Urinary bladder (tissue), 4 donors: Measurements from ENCODE around the gene LPGAT1. TPM values are rescaled to one million over a fixed set of nuclear protein-coding genes. Genes with fewer than 3 reads are reported as not detected.

Source experiments
- DNase-seq: peaks from one replicate; pipeline ENCODE4 v3.0.0-alpha.2; 2015; ENCODE audit errors: extremely low spot score
- H3K27ac ChIP-seq: one replicate; pipeline ENCODE4 v1.5.1; 2013; ENCODE audit warnings: low read depth, mild to moderate bottlenecking, moderate library complexity
- H3K36me3 ChIP-seq: one replicate; pipeline ENCODE4 v1.6.1; 2013; ENCODE audit warnings: mild to moderate bottlenecking, moderate library complexity; ENCODE audit not compliant: insufficient read depth
- H3K4me1 ChIP-seq: one replicate; pipeline ENCODE4 v1.6.1; 2013; ENCODE audit warnings: mild to moderate bottlenecking, moderate library complexity; ENCODE audit not compliant: insufficient read depth
- H3K4me3 ChIP-seq: one replicate; pipeline ENCODE4 v1.5.1; 2013; ENCODE audit warnings: low read depth, low read length
- WGBS: extraction: QIAGEN DNeasy Blood & Tissue Kit; methylation state at CpG from one replicate; pipeline ENCODE4 v1.1.7; 2013; 5-methylcytosine and 5-hydroxymethylcytosine counted together
- polyA plus RNA-seq: library from polyadenylated mRNA; stranded (reverse); fragments of 200-250 nt; gene quantifications from one replicate; pipeline ENCODE4 v1.2.3, GENCODE V29; 2013
- total RNA-seq: library from RNA; depleted of rRNA; stranded (reverse); fragments of >200 nt; gene quantifications from one replicate; pipeline ENCODE4 v1.2.3, GENCODE V29; 2014
- donor health status: healthy with polysubstance abuse.
- donor health status: healthy.

The LPGAT1 gene
- total and polyA plus RNA-seq, 2 donors: 13.4 to 50.2 TPM

DNA sequence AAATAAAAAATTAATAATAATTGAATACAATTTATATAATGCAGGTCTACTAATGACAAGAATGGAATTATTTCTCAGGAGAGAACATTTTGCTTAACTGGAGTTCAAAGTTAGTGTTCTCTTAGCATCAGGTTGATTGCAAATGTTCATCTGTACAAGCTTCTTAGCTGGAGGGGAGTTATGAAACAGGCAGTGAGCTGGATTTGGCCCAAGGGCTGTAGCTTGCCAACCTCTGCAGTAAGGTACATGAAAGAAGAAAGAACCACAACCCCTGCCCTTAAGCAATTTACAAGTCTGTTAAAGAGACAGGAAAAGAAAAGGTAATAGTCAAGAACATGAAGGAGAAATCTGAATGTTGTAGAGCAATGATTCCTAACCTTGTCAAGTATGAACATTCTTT is 17.0 kb downstream of the LPGAT1 start:
- H3K36me3 ChIP-seq: no peaks in the 10 kb centered on the region
- H3K27ac ChIP-seq: no peak overlapping the region
- DNase-seq: no peak
- H3K4me3 ChIP-seq: no peak overlapping the region
- H3K4me1 ChIP-seq: no peaks in the 10 kb centered on the region

DNA sequence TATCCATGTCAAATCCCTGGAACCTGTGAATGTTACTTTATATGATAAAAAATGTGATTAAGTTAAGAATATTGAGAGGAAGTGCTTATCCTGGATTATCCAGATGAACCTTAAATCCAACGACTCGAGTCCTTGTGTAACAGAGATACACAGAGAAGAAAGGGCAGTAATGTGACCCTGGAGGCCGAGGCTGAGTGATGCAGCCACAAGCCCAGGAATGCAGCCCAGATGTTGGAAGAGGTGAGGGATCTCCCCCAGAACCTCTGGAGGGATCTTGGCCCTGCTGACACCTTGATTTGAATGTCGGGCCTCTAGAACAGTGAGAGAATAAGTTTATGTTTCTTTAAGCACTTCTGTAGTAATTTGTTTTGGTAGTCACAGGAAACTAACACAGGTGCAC is 18.0 kb downstream of the LPGAT1 start:
- WGBS: 70% methylated on average over 4 of the region's 4 CpGs
- no peak for DNase-seq
- Histone ChIP-seq H3K4me1 (no peaks in the 10 kb centered on the region), H3K36me3 (no peaks in the 10 kb centered on the region), H3K27ac (no peak overlapping the region), H3K4me3 (no peak overlapping the region)

DNA sequence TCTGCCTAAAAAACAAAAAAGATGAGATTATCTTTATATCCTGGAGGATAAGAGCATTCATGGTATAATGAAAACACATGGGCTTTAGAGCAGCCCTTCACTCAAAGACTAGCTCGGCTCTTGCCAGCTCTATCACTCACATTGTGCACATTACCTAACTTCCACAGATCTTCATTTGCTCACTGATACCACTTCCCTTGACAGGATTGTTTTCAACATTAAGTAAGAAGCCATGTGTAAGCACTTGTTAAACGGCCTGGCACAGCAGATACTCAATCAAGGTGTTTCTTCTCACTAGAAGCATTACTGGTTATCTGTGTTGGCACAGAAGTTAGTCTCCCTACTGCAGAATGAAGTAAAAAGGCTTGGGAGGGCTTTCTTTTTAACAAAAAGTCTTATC is 18.7 kb downstream of the LPGAT1 start:
- DNase-seq: no peak
- 73% methylated on average over 2 of the region's 2 CpGs for WGBS
- Histone ChIP-seq H3K27ac (no peak overlapping the region), H3K4me1 (no peaks in the 10 kb centered on the region), H3K4me3 (no peak overlapping the region), H3K36me3 (no peaks in the 10 kb centered on the region)

DNA sequence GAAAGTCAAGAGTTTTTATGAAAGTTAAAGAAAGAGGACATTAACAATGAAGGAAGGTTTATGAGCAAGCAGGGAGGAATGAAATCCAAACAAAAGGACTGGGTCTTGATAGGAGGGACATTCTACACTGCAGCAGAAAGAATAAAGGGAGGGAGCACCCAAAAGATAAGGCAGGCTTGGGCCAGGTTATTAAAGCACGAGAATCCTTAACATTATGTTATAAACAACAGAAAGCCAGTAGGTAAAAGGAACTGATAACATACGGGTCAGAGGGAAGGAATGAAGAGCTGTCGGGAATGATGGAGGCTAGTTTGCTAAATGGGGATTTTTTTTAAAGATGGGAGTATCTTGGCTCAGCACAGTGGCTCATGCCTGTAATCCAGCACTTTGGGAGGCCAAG is 19.4 kb downstream of the LPGAT1 start:
- H3K27ac ChIP-seq: no peak overlapping the region
- no peak for DNase-seq
- H3K4me3 ChIP-seq: no peak overlapping the region
- no peaks in the 10 kb centered on the region for H3K36me3 ChIP-seq
- H3K4me1 ChIP-seq: no peaks in the 10 kb centered on the region
- 56% methylated on average over 3 of the region's 3 CpGs for WGBS

DNA sequence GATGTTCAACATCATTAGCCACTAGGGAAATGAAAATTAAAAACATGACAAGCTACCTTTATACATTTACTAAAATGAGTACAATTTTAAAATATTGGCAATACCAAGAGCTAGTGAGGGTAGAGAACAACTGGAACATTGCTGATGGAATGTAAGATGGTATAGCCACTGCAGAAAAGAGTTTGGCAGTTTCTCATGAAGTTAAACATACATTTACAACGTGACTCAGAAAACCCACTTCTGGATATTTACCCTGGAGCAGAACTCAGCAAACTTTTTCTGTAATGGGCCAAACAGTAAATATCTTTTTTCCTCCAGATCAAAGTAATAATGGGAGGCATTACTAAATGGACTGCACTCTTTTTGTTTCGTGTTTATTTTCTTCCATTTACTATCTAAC is 22.1 kb downstream of the LPGAT1 start:
- H3K36me3 ChIP-seq: no peaks in the 10 kb centered on the region
- no peak overlapping the region for H3K27ac ChIP-seq
- DNase-seq: no peak
- 90% methylated on average over 2 of the region's 2 CpGs for WGBS
- no peaks in the 10 kb centered on the region for H3K4me1 ChIP-seq
- H3K4me3 ChIP-seq: no peak overlapping the region

DNA sequence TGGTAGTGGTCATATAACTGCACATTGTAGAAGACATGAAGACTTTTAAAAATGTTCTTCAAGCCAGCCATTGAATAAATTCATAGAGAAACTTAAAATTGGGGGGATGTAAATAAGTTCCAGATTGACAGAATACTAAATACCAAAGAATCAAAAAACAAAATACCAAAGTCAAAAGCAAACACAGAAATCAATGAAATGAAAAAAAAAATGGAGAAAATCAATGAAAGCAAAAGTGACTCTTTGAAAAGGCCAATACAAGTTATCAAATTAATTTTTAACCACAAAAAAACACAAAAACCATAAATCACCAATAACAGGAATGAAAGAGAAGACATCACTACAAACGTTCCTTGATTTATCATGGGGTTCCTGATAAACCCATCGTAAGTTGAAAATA is 25.6 kb downstream of the LPGAT1 start:
- no peaks in the 10 kb centered on the region for H3K36me3 ChIP-seq
- no peak overlapping the region for H3K27ac ChIP-seq
- H3K4me1 ChIP-seq: no peaks in the 10 kb centered on the region
- 89% methylated on average over 2 of the region's 2 CpGs for WGBS
- no peak for DNase-seq
- H3K4me3 ChIP-seq: no peak overlapping the region

DNA sequence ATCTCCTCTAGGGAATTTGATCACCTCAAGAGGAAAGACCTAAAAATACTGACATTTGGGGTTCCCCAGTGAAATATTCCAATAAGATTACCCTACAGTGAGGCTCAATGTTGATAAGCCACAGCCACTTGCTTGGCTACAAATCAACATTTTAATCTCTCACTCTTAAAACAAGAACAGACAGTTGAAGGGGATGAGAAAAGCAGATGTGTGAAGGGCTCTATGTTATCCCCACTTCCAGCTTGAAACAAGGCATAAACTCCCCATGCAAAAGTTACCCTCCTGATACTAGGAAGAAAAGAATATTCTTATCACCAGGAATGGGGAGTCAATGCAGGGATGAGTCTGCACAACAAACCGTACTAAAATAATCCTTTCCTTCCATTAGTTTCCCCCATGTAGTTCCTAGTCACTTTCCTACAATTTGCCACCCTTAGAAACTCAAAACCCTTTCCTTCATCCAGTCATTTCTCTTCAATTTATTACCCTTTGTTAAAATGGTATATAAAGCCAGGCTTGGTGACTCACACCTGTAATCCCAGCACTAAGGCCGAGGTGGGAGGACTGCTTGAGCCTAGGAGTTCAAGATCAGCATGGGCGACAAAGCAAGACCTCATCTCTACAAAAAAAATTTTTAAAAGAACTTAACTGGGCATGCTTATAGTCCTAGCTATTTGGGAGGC is 29.5 kb downstream of the LPGAT1 start:
- Histone ChIP-seq H3K4me3 (no peak overlapping the region), H3K27ac (no peak overlapping the region), H3K4me1 (no peaks in the 10 kb centered on the region), H3K36me3 (no peaks in the 10 kb centered on the region)
- no peak for DNase-seq
- 96% methylated on average over 3 of the region's 3 CpGs for WGBS

DNA sequence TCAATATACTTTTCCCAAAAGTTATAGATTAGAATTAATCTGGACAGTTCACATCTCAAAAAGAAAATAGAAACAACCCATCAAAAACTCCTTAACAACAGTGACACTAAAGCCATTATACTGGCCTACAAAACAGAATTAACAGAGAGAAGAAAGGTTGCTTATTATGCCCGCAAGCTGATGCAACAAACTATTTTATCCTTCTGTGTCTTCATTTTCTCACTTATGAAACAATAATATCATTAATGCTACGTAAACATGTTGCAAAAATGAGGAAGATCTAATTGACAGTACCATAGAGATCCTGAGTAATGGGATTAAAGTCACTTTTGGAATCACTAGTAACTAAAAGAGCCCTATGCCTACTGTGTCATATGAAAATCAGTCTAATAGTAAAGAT is 32.6 kb downstream of the LPGAT1 start:
- 70% methylated on average over 2 of the region's 2 CpGs for WGBS
- Histone ChIP-seq H3K4me1 (no peaks in the 10 kb centered on the region), H3K4me3 (no peak overlapping the region), H3K27ac (no peak overlapping the region), H3K36me3 (no peaks in the 10 kb centered on the region)
- DNase-seq: no peak

DNA sequence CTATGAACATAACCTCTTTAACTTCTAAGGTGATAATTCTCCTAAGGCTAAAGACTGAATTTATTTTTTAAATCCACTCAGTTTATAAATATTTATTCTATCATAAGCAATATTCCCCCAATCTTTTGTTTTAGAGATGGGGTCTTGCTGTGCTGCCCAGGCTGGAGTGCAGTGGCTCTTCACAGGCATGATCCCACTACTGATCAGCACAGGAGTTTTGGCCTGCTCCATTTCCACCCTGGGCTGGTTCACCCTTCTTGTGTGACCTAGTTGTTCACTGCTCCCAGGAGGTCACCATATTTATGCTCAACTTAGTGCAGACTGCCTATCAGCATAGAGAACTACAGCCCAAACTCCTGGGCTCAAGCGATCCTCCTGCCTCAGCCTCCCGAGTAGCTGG is 38.6 kb downstream of the LPGAT1 start:
- 98% methylated on average over 2 of the region's 2 CpGs for WGBS
- no peak for DNase-seq
- H3K27ac ChIP-seq: no peak overlapping the region
- H3K4me3 ChIP-seq: no peak overlapping the region
- no peaks in the 10 kb centered on the region for H3K36me3 ChIP-seq
- H3K4me1 ChIP-seq: no peaks in the 10 kb centered on the region

DNA sequence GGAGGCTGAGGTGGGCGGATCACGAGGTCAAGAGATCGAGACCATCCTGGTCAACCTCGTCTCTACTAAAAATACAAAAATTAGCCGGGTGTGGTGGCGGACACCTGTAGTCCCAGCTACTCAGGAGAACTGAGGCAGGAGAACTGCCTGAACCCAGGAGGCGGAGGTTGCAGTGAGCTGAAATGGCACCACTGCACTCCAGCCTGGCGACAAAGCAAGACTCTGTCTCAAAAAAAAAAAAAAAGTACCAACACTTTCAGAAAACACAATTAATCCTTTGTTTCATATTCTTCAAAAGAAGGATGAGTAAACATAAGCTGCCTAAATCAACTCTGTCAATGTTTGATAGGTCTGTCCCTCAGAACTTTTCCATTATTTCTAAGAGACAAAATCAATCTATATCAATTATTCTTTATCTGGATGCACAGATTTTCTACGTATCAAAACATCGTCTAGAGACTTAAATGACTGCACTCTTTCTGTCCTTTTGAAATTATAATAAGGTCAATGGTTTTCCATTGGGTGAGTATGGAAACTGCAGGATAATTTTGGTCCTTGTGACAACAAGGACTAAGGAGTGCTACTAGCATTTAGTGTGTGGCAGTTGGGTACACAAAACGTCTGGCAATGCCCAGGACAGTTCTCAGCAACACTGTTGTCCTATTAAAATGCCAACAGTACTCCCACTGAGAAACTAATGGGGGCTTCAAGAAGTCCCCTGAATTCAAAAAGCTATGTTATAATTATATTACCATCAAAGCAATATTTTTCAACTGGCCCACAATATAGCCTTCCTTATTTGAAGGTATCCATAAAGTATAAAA is 40.7 kb downstream of the LPGAT1 start:
- Histone ChIP-seq H3K27ac (no peak overlapping the region), H3K36me3 (no peaks in the 10 kb centered on the region), H3K4me3 (no peak overlapping the region), H3K4me1 (no peaks in the 10 kb centered on the region)
- no peak for DNase-seq
- 88% methylated on average over 11 of the region's 11 CpGs for WGBS

DNA sequence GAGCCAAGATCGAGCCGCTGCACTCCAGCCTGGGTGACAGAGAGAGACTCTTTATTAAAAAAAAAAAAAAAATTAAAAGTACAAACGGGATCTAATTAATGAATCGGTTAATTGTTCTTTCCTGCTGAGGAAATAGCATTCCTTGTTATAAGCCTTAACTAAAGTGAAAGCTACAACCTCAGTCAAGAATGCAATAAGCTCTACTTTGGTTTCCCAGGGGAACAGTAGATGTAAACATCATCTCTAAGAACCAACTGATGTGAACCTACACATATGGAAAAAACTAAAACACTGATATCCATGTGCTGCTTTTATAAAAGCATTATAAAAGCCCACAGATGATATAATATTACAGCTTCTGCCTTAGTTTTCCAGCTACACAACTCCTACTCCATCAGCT is 41.9 kb downstream of the LPGAT1 start:
- H3K27ac ChIP-seq: no peak overlapping the region
- no peak overlapping the region for H3K4me3 ChIP-seq
- WGBS: 66% methylated on average over 4 of the region's 4 CpGs
- no peaks in the 10 kb centered on the region for H3K4me1 ChIP-seq
- DNase-seq: no peak
- H3K36me3 ChIP-seq: no peaks in the 10 kb centered on the region

DNA sequence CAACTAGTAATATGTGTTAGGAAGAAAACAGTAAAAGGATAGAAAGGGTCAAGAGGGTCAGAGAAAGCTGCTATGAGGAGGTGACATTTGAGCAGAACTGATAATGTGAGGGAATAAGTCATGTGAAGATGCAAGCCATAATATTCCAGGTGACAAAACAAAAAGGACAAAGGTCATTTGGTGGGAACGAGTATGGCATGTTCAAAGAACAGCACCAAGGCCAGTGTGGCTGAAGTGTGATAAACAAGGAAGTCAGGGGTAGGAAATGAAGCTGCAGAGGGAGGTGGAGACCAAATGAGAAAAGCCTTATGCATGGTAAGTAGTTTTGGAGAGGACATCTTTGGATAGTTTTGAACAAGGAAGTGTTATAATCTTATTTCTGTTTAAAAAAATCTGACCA is 46.7 kb downstream of the LPGAT1 start:
- H3K4me1 ChIP-seq: no peaks in the 10 kb centered on the region
- no peaks in the 10 kb centered on the region for H3K36me3 ChIP-seq
- DNase-seq: no peak
- H3K4me3 ChIP-seq: no peak overlapping the region
- H3K27ac ChIP-seq: no peak overlapping the region
- whole genome bisulfite sequencing: 45% methylated on average over 1 of the region's 1 CpG

DNA sequence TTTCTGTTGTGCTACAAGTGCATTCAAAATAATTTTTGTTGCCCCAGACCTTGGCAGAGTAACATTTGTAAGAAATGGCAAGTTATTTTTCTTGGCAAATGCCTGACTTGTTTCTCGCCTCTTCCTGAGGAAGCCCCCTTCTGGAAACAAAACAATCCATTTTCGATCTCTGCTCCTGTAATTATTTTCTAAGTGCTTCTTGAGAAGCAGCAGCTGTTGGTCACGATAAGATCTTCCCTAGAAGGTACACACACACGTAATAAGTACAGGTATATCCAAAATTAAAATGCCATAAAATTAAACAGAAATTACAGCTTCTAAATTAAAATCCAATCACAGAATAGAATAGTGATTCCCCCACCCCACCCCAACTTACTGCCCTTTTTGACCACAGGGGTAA is 47.3 kb downstream of the LPGAT1 start:
- WGBS: 72% methylated on average over 4 of the region's 4 CpGs
- Histone ChIP-seq H3K4me3 (no peak overlapping the region), H3K36me3 (no peaks in the 10 kb centered on the region), H3K27ac (no peak overlapping the region), H3K4me1 (no peaks in the 10 kb centered on the region)
- DNase-seq: no peak

DNA sequence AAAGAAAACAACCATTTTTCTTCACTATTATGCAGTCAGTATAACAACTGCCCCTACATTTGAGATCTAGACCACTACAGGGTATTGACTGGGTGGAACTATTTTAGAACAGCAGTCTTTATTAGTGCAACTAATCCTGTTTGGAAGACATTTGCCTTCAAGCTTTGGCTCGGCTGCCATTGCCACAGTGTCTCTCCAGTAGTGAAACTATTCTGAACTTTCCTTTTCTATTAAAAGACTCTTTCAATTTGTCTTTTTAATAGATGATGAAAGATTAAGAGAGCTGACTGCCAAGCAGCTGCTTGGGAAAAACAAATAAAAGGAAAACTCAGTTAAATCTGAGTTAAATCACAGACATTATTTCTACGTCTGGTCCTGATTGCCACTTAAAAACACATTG is 49.3 kb downstream of the LPGAT1 start:
- 30% methylated on average over 2 of the region's 2 CpGs for WGBS
- DNase-seq: no peak
- H3K27ac ChIP-seq: peak overlapping the region; percentile 73
- H3K36me3 ChIP-seq: no peaks in the 10 kb centered on the region
- no peaks in the 10 kb centered on the region for H3K4me1 ChIP-seq
- no peak overlapping the region for H3K4me3 ChIP-seq
